SU-DHL-6 (cell line): ENCODE measurements around the gene ENTPD8.

Experiments used
- H2AFZ ChIP-seq: fragments of 200-600 bp; sonication (generic); 2 replicates; pipeline ENCODE4 v1.6.1; 2014; ENCODE audit warnings: low read depth, mild to moderate bottlenecking, moderate library complexity, mixed read lengths, antibody characterized with exemption, low read length; ENCODE audit not compliant: severe bottlenecking
- H3F3A ChIP-seq: fragments of 200-600 bp; shearing (Covaris generic); 2 replicates; pipeline ENCODE4 v1.6.0; 2016; ENCODE audit warnings: antibody characterized with exemption, mild to moderate bottlenecking; ENCODE audit not compliant: insufficient read depth
- H3K27ac ChIP-seq: fragments of 200-600 bp; sonication (generic); 2 replicates; pipeline ENCODE4 v1.5.1; 2016; ENCODE audit warnings: low read depth, mild to moderate bottlenecking, low read length, moderate library complexity, mixed read lengths
- H3K27me3 ChIP-seq: fragments of 200-600 bp; sonication (generic), shearing (Covaris generic); 2 replicates; pipeline ENCODE4 v1.6.0; 2014; ENCODE audit warnings: mild to moderate bottlenecking, low read length
- H3K36me3 ChIP-seq: fragments of 200-600 bp; sonication (generic); 2 replicates; pipeline ENCODE4 v1.6.1; 2014; ENCODE audit warnings: mild to moderate bottlenecking, low read length, mixed read lengths
- H3K4me2 ChIP-seq: fragments of 300-600, 200-600 bp; shearing (Covaris generic), sonication (generic); 2 replicates; pipeline ENCODE4 v1.6.0; 2014; ENCODE audit warnings: low read length, low read depth, mild to moderate bottlenecking; ENCODE audit not compliant: poor library complexity, severe bottlenecking
- H3K4me3 ChIP-seq: fragments of 200-600 bp; sonication (generic); 2 replicates; pipeline ENCODE4 v1.5.1; 2014; ENCODE audit warnings: antibody characterized with exemption, low read length, mild to moderate bottlenecking, mixed read lengths; ENCODE audit not compliant: insufficient read depth, poor library complexity, severe bottlenecking
- H3K79me2 ChIP-seq: fragments of 200-600 bp; sonication (generic); 2 replicates; pipeline ENCODE4 v1.6.1; 2014; ENCODE audit warnings: mild to moderate bottlenecking, low read length, moderate library complexity; ENCODE audit not compliant: insufficient read depth
- H3K9ac ChIP-seq: fragments of 200-600 bp; sonication (generic); 2 replicates; pipeline ENCODE4 v1.7.0; 2014; ENCODE audit warnings: mild to moderate bottlenecking, low read length
- H3K9me2 ChIP-seq: fragments of 200-600 bp; sonication (generic); replicated peaks from 2 replicates; pipeline ENCODE4 v1.6.1; 2014; ENCODE audit warnings: low read length; ENCODE audit not compliant: insufficient read depth
- H3K9me3 ChIP-seq: fragments of 200-600 bp; sonication (generic); 2 replicates; pipeline ENCODE4 v1.6.1; 2014; ENCODE audit warnings: low read length, mixed read lengths; ENCODE audit not compliant: insufficient read depth
- H4K20me1 ChIP-seq: fragments of 200-600 bp; sonication (generic); 2 replicates; pipeline ENCODE4 v1.6.1; 2014; ENCODE audit warnings: low read depth, mild to moderate bottlenecking, antibody characterized with exemption, low read length, moderate library complexity, mixed read lengths
- EZH2phosphoT487 ChIP-seq: fragments of 200-600 bp; sonication (generic), shearing (Covaris generic); conservative IDR thresholded peaks from 2 replicates; pipeline ENCODE4 v1.6.1; 2018; ENCODE audit warnings: mild to moderate bottlenecking, antibody characterized with exemption, low read length, moderate library complexity, mixed read lengths
- TF ChIP-seq, protein P1 (sequence below): fragments of 200-600 bp; sonication (generic); IDR thresholded peaks from one replicate; pipeline ENCODE4 v1.5.1; 2017; ENCODE audit warnings: antibody characterized with exemption, mild to moderate bottlenecking, low read length, moderate library complexity; ENCODE audit not compliant: insufficient read depth, poor library complexity, severe bottlenecking

The ENTPD8 gene

DNA sequence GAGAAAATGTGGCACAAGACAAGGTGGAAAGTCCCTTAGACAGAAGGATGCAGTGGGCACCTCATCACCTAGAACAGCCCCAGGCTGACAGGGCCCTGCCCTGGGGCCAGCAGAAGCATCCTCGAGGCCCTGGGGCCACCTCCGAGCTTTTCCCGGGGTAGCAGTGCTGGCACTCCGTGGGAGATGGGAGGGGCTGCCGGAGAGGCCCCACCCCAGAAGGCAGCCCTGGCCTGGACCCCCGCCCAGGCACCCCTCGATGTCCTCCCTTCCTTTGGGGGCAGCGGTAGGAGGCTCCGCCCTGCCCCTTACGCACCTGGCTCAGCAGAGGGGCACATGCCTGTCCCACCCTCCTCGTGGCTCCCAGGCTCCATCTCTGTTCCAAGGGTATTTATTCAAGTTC, 35.7 kb upstream of the ENTPD8 start:
- H3K27ac ChIP-seq, result no peak overlapping the region
- H2AFZ ChIP-seq, result no peak overlapping the region
- H4K20me1 ChIP-seq, result no peaks in the 10 kb centered on the region
- no peaks in the 10 kb centered on the region for H3K27me3 ChIP-seq
- H3F3A ChIP-seq, result no peaks in the 10 kb centered on the region
- no peak overlapping the region for H3K4me2 ChIP-seq
- H3K36me3 ChIP-seq, result no peaks in the 10 kb centered on the region
- peaks cover 16% of the 10 kb centered on the region; the same call in 1 of the 2 replicates for H3K9me3 ChIP-seq
- no peak for TF ChIP-seq EZH2phosphoT487
- TF ChIP-seq, protein P1, sequence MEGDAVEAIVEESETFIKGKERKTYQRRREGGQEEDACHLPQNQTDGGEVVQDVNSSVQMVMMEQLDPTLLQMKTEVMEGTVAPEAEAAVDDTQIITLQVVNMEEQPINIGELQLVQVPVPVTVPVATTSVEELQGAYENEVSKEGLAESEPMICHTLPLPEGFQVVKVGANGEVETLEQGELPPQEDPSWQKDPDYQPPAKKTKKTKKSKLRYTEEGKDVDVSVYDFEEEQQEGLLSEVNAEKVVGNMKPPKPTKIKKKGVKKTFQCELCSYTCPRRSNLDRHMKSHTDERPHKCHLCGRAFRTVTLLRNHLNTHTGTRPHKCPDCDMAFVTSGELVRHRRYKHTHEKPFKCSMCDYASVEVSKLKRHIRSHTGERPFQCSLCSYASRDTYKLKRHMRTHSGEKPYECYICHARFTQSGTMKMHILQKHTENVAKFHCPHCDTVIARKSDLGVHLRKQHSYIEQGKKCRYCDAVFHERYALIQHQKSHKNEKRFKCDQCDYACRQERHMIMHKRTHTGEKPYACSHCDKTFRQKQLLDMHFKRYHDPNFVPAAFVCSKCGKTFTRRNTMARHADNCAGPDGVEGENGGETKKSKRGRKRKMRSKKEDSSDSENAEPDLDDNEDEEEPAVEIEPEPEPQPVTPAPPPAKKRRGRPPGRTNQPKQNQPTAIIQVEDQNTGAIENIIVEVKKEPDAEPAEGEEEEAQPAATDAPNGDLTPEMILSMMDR, result no peak
- no peak overlapping the region for H3K9ac ChIP-seq
- no peak overlapping the region for H3K4me3 ChIP-seq
- H3K79me2 ChIP-seq, result no peaks in the 10 kb centered on the region
- no peaks in the 10 kb centered on the region for H3K9me2 ChIP-seq

DNA sequence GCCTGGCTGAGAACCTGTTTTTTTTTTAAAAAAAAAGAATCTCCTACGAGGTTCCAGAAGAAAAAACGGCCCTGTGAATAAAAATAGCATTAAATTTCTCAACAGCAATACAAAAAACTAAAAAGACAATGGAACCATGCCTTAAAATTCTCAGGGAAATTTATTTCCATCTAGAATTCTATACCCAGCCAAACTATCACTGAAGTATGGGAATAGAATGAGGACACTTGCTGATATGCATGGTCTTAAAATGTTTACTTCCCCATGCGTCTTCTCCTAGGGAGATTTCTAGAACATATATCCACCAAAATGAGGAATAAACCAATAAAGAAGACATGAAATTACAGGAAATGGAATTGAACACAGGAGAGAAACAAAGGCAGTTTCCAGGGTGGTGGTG, 34.5 kb upstream of the ENTPD8 start:
- Histone ChIP-seq H3K27ac (no peak overlapping the region), H3K9ac (no peak overlapping the region), H3K79me2 (no peaks in the 10 kb centered on the region), H3K36me3 (no peaks in the 10 kb centered on the region), H2AFZ (no peak overlapping the region), H3K4me3 (no peak overlapping the region), H3K9me3 (peaks cover 16% of the 10 kb centered on the region; the same call in 1 of the 2 replicates), H3K4me2 (no peak overlapping the region), H3F3A (no peaks in the 10 kb centered on the region), H4K20me1 (no peaks in the 10 kb centered on the region), H3K27me3 (no peaks in the 10 kb centered on the region), H3K9me2 (no peaks in the 10 kb centered on the region)
- TF ChIP-seq, protein P1, result no peak
- no peak for TF ChIP-seq EZH2phosphoT487

DNA sequence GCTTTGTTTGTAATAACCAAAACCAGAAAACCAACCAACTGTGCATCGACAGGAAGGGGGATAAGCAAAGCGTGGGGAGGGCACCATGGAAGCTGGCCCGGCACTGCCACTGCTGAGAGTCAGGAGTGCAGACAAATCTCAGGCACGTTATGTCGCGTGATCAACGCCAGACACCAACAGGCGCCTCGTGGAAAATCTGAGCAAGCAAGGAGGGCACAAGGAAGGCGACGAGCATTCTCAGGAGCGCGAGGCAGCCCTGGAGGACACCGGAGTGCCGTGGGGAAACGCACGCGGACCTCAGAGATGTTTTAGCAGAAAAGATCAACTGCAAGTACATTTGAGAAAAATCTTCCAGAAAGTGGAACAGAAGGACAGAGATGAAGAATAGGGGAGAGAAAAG, 33.1 kb upstream of the ENTPD8 start:
- H3K27ac ChIP-seq, result no peak overlapping the region
- no peaks in the 10 kb centered on the region for H4K20me1 ChIP-seq
- H3K9ac ChIP-seq, result no peak overlapping the region
- no peak for TF ChIP-seq EZH2phosphoT487
- TF ChIP-seq, protein P1, result no peak
- H3K9me2 ChIP-seq, result no peaks in the 10 kb centered on the region
- H3K79me2 ChIP-seq, result no peaks in the 10 kb centered on the region
- peaks cover 16% of the 10 kb centered on the region; the same call in 1 of the 2 replicates for H3K9me3 ChIP-seq
- H2AFZ ChIP-seq, result no peak overlapping the region
- no peaks in the 10 kb centered on the region for H3K36me3 ChIP-seq
- H3K4me3 ChIP-seq, result no peak overlapping the region
- H3F3A ChIP-seq, result no peaks in the 10 kb centered on the region; the same call in 1 of the 2 replicates
- no peak overlapping the region for H3K4me2 ChIP-seq
- no peaks in the 10 kb centered on the region for H3K27me3 ChIP-seq
